Prostate gland (tissue), 2 donors: Measurements from ENCODE around the gene RAB11FIP5.

Experiments
- POLR2A ChIP-seq: fragments of 450-650 bp; IDR thresholded peaks from one replicate; pipeline ENCODE4 v1.6.1; 2016; ENCODE audit warnings: antibody characterized with exemption, mild to moderate bottlenecking
- TF ChIP-seq, protein P1 (sequence below), 4 experiments: fragments of 200-600 bp in 2 of 4; fragments of 450-650 bp in 2 of 4; sonication (generic) in 2 of 4; IDR thresholded peaks; 1 replicate in 3 of 4; 2 replicates in 1 of 4; pipeline ENCODE4 v1.5.1; 2016 to 2019; ENCODE audit warnings: antibody characterized with exemption in 4 of 4, mild to moderate bottlenecking in 2 of 4, moderate library complexity in 2 of 4

DNA sequence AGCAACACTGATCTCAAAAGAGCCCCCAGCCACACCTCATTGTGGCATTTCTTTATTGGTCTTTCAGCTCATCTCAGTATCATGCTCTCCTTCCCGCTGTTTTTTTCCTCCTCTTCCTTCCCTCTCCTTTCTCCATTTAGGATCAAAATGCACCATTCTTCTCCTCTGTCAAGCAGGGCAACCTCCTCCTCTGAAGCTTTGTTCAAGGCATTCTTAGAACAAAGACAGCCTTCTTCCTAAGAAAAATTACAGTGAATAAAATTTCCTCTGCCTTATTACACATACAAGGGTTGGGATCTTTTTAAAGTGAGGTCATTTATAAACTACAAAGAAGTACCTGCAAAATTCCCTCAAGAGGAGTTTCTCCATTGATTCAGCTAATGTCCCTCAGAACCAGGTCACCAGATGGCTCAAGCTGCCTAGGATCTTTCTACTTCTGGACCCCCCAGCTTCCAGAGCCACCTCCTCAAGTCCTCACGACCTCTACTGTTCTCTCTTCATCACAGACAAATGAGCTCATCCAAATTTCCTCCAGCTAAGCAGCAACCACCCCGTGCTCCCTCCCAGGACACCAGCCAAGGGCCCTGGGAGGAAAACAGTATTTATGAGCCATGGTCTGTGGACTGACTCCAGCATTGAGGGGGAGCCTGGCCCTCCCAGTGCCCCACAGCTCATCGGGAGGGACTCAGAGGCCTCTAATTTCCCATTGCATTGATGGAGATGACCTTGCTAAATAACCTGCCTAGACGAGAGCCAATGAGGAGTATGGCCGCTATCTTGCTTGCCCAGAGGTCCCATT, 59.2 kb downstream of the RAB11FIP5 start:
- TF ChIP-seq POLR2A = no peak
- TF ChIP-seq, protein P1, sequence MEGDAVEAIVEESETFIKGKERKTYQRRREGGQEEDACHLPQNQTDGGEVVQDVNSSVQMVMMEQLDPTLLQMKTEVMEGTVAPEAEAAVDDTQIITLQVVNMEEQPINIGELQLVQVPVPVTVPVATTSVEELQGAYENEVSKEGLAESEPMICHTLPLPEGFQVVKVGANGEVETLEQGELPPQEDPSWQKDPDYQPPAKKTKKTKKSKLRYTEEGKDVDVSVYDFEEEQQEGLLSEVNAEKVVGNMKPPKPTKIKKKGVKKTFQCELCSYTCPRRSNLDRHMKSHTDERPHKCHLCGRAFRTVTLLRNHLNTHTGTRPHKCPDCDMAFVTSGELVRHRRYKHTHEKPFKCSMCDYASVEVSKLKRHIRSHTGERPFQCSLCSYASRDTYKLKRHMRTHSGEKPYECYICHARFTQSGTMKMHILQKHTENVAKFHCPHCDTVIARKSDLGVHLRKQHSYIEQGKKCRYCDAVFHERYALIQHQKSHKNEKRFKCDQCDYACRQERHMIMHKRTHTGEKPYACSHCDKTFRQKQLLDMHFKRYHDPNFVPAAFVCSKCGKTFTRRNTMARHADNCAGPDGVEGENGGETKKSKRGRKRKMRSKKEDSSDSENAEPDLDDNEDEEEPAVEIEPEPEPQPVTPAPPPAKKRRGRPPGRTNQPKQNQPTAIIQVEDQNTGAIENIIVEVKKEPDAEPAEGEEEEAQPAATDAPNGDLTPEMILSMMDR (IDR thresholded peaks at IDR 0.05) = no peak
